IPS DF 6.9 (cell line): ENCODE measurements around the gene LHPP.
"Not testable (repeated sequence)": the region's sequence is repeated elsewhere in the genome, so short reads cannot be mapped to it uniquely, and the experiment has no call there.

Experiments used
- DNase-seq: peaks from one replicate; pipeline ENCODE4 v3.0.0-alpha.2; 2013; ENCODE audit warnings: low read depth, low spot score
- H3K27ac ChIP-seq: one replicate; pipeline ENCODE4 v1.5.1; 2013; ENCODE audit warnings: low read length, control low read depth
- H3K27me3 ChIP-seq: 2 replicates; pipeline ENCODE4 v1.6.1; 2013; ENCODE audit warnings: mild to moderate bottlenecking, low read length; ENCODE audit not compliant: control insufficient read depth, insufficient read depth
- H3K36me3 ChIP-seq: 2 replicates; pipeline ENCODE4 v1.6.1; 2013; ENCODE audit warnings: low read length; ENCODE audit not compliant: control insufficient read depth, insufficient read depth
- H3K4me1 ChIP-seq: 2 replicates; pipeline ENCODE4 v1.6.1; 2013; ENCODE audit warnings: low read length; ENCODE audit not compliant: control insufficient read depth, insufficient read depth
- H3K4me3 ChIP-seq: 2 replicates; pipeline ENCODE4 v1.5.1; 2013; ENCODE audit warnings: mild to moderate bottlenecking, low read length
- H3K9me3 ChIP-seq: 2 replicates; pipeline ENCODE4 v1.6.1; 2013; ENCODE audit warnings: low read length, inconsistent platforms; ENCODE audit not compliant: control insufficient read depth, insufficient read depth
- WGBS: extraction: QIAGEN DNeasy Blood & Tissue Kit; methylation state at CpG from one replicate; pipeline ENCODE4 v1.1.7; 2013; ENCODE audit warnings: mixed read lengths, missing lambda C conversion rate; ENCODE audit not compliant: insufficient read length, insufficient coverage; 5-methylcytosine and 5-hydroxymethylcytosine counted together

LHPP gene

GRCh38 chr10:124576526-124577420 is 115.2 kb downstream of the LHPP start:
- Histone ChIP-seq H3K36me3 (no peaks in the 10 kb centered on the region), H3K27me3 (no peaks in the 10 kb centered on the region), H3K9me3 (no peaks in the 10 kb centered on the region), H3K4me3 (no peak overlapping the region), H3K27ac (no peak overlapping the region), H3K4me1 (no peaks in the 10 kb centered on the region; the same call in 1 of the 2 replicates)
- DNase-seq = no peak
- no CpG with 5 or more reads among the region's 20 CpGs for WGBS

GRCh38 chr10:124577651-124578050 is 116.0 kb downstream of the LHPP start:
- WGBS = no CpG with 5 or more reads among the region's 3 CpGs
- Histone ChIP-seq H3K36me3 (no peaks in the 10 kb centered on the region), H3K4me3 (no peak overlapping the region), H3K27me3 (no peaks in the 10 kb centered on the region), H3K4me1 (no peaks in the 10 kb centered on the region), H3K27ac (no peak overlapping the region), H3K9me3 (no peaks in the 10 kb centered on the region)
- DNase-seq = no peak

GRCh38 chr10:124578231-124579010 is 116.8 kb downstream of the LHPP start:
- no peak overlapping the region for H3K4me3 ChIP-seq
- no peak overlapping the region for H3K27ac ChIP-seq
- no peaks in the 10 kb centered on the region for H3K4me1 ChIP-seq
- WGBS = no CpG with 5 or more reads among the region's 23 CpGs
- no peaks in the 10 kb centered on the region for H3K27me3 ChIP-seq
- H3K9me3 ChIP-seq = no peaks in the 10 kb centered on the region
- no peak for DNase-seq
- no peaks in the 10 kb centered on the region for H3K36me3 ChIP-seq

GRCh38 chr10:124579011-124579399 is 117.4 kb downstream of the LHPP start:
- Histone ChIP-seq H3K36me3 (no peaks in the 10 kb centered on the region), H3K27ac (no peak overlapping the region), H3K27me3 (no peaks in the 10 kb centered on the region), H3K4me1 (no peaks in the 10 kb centered on the region), H3K4me3 (no peak overlapping the region), H3K9me3 (no peaks in the 10 kb centered on the region)
- no CpG with 5 or more reads among the region's 16 CpGs for WGBS
- no peak for DNase-seq

- H3K4me1 ChIP-seq = peaks cover 3% of the 10 kb centered on the region; the same call in 1 of the 2 replicates
- no peaks in the 10 kb centered on the region for H3K27me3 ChIP-seq
- no peaks in the 10 kb centered on the region for H3K36me3 ChIP-seq
- no peak overlapping the region for H3K27ac ChIP-seq
- DNase-seq = no peak
- H3K9me3 ChIP-seq = no peaks in the 10 kb centered on the region
- WGBS = no CpG with 5 or more reads among the region's 3 CpGs
- no peak overlapping the region for H3K4me3 ChIP-seq
These were observed 124.5 kb downstream of the LHPP start for GRCh38 chr10:124586142-124586541.

- Histone ChIP-seq H3K27me3 (no peaks in the 10 kb centered on the region), H3K9me3 (no peaks in the 10 kb centered on the region), H3K27ac (no peak overlapping the region), H3K4me1 (peaks cover 3% of the 10 kb centered on the region; the same call in 1 of the 2 replicates), H3K36me3 (no peaks in the 10 kb centered on the region), H3K4me3 (no peak overlapping the region)
- no peak for DNase-seq
- WGBS = no CpG with 5 or more reads among the region's 11 CpGs
These were observed 126.2 kb downstream of the LHPP start for GRCh38 chr10:124587811-124588211.

GRCh38 chr10:124588341-124588735 is 126.7 kb downstream of the LHPP start:
- H3K4me3 ChIP-seq, H3K27ac ChIP-seq, H3K9me3 ChIP-seq, DNase-seq, H3K36me3 ChIP-seq, H3K4me1 ChIP-seq, H3K27me3 ChIP-seq: not testable (repeated sequence)
- WGBS = no CpG with 5 or more reads among the region's 6 CpGs

- Histone ChIP-seq H3K27ac (no peak overlapping the region), H3K9me3 (no peaks in the 10 kb centered on the region), H3K27me3 (no peaks in the 10 kb centered on the region), H3K36me3 (no peaks in the 10 kb centered on the region), H3K4me3 (no peak overlapping the region), H3K4me1 (peaks cover 3% of the 10 kb centered on the region; the same call in 1 of the 2 replicates)
- no CpG with 5 or more reads among the region's 15 CpGs for WGBS
- DNase-seq = no peak
These were observed 127.3 kb downstream of the LHPP start for GRCh38 chr10:124588736-124589490.

GRCh38 chr10:124589491-124590041 is 127.9 kb downstream of the LHPP start:
- H3K4me3 ChIP-seq = no peak overlapping the region
- peaks cover 3% of the 10 kb centered on the region; the same call in 1 of the 2 replicates for H3K4me1 ChIP-seq
- DNase-seq = no peak
- no peaks in the 10 kb centered on the region for H3K27me3 ChIP-seq
- H3K9me3 ChIP-seq = no peaks in the 10 kb centered on the region
- no peak overlapping the region for H3K27ac ChIP-seq
- H3K36me3 ChIP-seq = no peaks in the 10 kb centered on the region
- WGBS = no CpG with 5 or more reads among the region's 24 CpGs
